Right lobe of liver (tissue), 4 donors: ENCODE results near the gene ZMPSTE24.

ENCODE experiments used
- POLR2A ChIP-seq: fragments of 450-650 bp; IDR thresholded peaks from one replicate; pipeline ENCODE4 v1.6.1; 2017; ENCODE audit warnings: antibody characterized with exemption, mild to moderate bottlenecking
- TF ChIP-seq, protein P1 (sequence below), 4 donors: fragments of 200-600 bp in 3 of 4; fragments of 450-650 bp in 1 of 4; IDR thresholded peaks; one replicate each; pipeline versions ENCODE4 v1.5.1 to v1.8.0; 2016 to 2022; ENCODE audit warnings: antibody characterized with exemption in 4 of 4, mild to moderate bottlenecking in 2 of 4
- donor health status: DM: no; HTN: no; CAD: no.
- donor health status: DM: no; HTN: no; CAD: no.
- donor health status: DM: no; HTN: yes; CAD: no.

DNA sequence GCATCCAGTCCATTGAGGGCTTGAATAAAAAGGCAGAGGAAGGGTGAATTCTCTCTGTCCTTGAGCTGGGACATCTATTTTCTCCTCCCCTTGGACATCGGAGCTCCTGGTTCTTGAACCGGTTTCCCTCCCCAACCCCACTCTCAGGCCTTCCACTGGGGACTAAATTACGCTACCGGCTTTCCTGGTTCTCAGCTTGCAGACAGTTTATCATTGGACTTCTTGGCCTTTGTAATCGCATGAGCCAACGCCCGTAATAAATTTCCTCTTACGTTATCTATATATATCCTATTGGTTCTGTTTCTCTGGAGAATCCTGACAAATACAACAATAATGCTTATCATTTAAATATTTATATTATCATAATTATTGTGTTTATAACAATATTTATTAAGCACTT is 79.4 kb downstream of the ZMPSTE24 start:
- TF ChIP-seq, protein P1, sequence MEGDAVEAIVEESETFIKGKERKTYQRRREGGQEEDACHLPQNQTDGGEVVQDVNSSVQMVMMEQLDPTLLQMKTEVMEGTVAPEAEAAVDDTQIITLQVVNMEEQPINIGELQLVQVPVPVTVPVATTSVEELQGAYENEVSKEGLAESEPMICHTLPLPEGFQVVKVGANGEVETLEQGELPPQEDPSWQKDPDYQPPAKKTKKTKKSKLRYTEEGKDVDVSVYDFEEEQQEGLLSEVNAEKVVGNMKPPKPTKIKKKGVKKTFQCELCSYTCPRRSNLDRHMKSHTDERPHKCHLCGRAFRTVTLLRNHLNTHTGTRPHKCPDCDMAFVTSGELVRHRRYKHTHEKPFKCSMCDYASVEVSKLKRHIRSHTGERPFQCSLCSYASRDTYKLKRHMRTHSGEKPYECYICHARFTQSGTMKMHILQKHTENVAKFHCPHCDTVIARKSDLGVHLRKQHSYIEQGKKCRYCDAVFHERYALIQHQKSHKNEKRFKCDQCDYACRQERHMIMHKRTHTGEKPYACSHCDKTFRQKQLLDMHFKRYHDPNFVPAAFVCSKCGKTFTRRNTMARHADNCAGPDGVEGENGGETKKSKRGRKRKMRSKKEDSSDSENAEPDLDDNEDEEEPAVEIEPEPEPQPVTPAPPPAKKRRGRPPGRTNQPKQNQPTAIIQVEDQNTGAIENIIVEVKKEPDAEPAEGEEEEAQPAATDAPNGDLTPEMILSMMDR (IDR thresholded peaks at IDR 0.05): no peak
- no peak for TF ChIP-seq POLR2A
